WTC11 (cell line): ENCODE data around the gene DROSHA. TPM values are rescaled to one million over a fixed set of nuclear protein-coding genes. Genes with fewer than 3 reads are reported as not detected.

Source experiments
- ATAC-seq: fragments of 200-7000 bp; cut with Tn5 transposase; 2 replicates; pipeline ENCODE4 v1.10.0; 2021; ENCODE audit warnings: mild to moderate bottlenecking, moderate library complexity
- CTCF ChIA-PET: fragments of 300-600 bp; sonication (Branson Sonifier 250); formaldehyde crosslinking; loops from one replicate; lab custom pipeline; 2021; ENCODE audit warnings: antibody characterized with exemption; lab: Charles Lee
- POLR2A ChIA-PET: fragments of 350-600 bp; sonication (Branson Sonifier 250); formaldehyde crosslinking; loops from one replicate; lab custom pipeline; 2021; ENCODE audit warnings: antibody characterized with exemption; lab: Charles Lee
- DNase-seq: peaks from one replicate; pipeline ENCODE4 v3.0.0; 2021; ENCODE audit warnings: low spot score
- H3K27ac Mint-ChIP-seq: 2 replicates; pipeline ENCODE4 v1.8.0; 2021; ENCODE audit warnings: mixed read lengths
- H3K27me3 Mint-ChIP-seq: 2 replicates; pipeline ENCODE4 v1.8.0; 2021; ENCODE audit warnings: low read depth, mild to moderate bottlenecking, moderate library complexity, mixed read lengths
- H3K36me3 Mint-ChIP-seq: 2 replicates; pipeline ENCODE4 v1.8.0; 2021; ENCODE audit warnings: mixed read lengths
- H3K4me1 Mint-ChIP-seq: 2 replicates; pipeline ENCODE4 v1.8.0; 2022; ENCODE audit warnings: mixed read lengths
- H3K4me3 Mint-ChIP-seq: 2 replicates; pipeline ENCODE4 v1.8.0; 2021; ENCODE audit warnings: mild to moderate bottlenecking, moderate library complexity, mixed read lengths
- H3K9me3 Mint-ChIP-seq: 2 replicates; pipeline ENCODE4 v1.8.0; 2021; ENCODE audit warnings: mixed read lengths
- MYBL2 ChIP-seq: sonication (generic); formaldehyde crosslinking; IDR thresholded peaks from 2 replicates; pipeline ENCODE4 v1.8.1; 2023; ENCODE audit warnings: mild to moderate bottlenecking, moderate library complexity, missing genetic modification reagents
- OVOL2 ChIP-seq: fragments of 250-450 bp; sonication (Bioruptor Pico); IDR thresholded peaks from 2 replicates; pipeline ENCODE4 v1.9.0; 2021; ENCODE audit warnings: mild to moderate bottlenecking, borderline replicate concordance
- SMAD3 ChIP-seq: sonication (generic); formaldehyde crosslinking; IDR thresholded peaks from 2 replicates; pipeline ENCODE4 v1.8.0; 2022; ENCODE audit warnings: missing genetic modification reagents, mild to moderate bottlenecking, borderline replicate concordance
- SMAD4 ChIP-seq: sonication (generic); formaldehyde crosslinking; IDR thresholded peaks from 2 replicates; pipeline ENCODE4 v1.8.0; 2022; ENCODE audit warnings: mild to moderate bottlenecking, missing genetic modification reagents
- ZNF121 ChIP-seq: sonication (generic); formaldehyde crosslinking; IDR thresholded peaks from 2 replicates; pipeline ENCODE4 v1.8.0; 2023; ENCODE audit warnings: missing genetic modification reagents
- ZNF138 ChIP-seq: sonication (generic); formaldehyde crosslinking; conservative IDR thresholded peaks from 2 replicates; pipeline ENCODE4 v1.8.1; 2022; ENCODE audit warnings: mild to moderate bottlenecking, moderate library complexity, missing genetic modification reagents
- ZNF232 ChIP-seq: sonication (generic); formaldehyde crosslinking; IDR thresholded peaks from 2 replicates; pipeline ENCODE4 v1.8.0; 2022; ENCODE audit warnings: mild to moderate bottlenecking, missing genetic modification reagents
- ZNF423 ChIP-seq: fragments of 250-450 bp; sonication (Bioruptor Pico); IDR thresholded peaks from 2 replicates; pipeline ENCODE4 v2.1.2; 2022; ENCODE audit warnings: mild to moderate bottlenecking, moderate library complexity
- ZNF671 ChIP-seq: fragments of 250-450 bp; sonication (Bioruptor Pico); IDR thresholded peaks from 2 replicates; pipeline ENCODE4 v1.8.0; 2021; ENCODE audit warnings: mild to moderate bottlenecking
- total RNA-seq: library from RNA; stranded (reverse); gene quantifications from 3 replicates; pipeline ENCODE4 v1.2.3, GENCODE V29; 2021
- TF ChIP-seq, protein P1 (sequence below): sonication (generic); formaldehyde crosslinking; IDR thresholded peaks from 2 replicates; pipeline ENCODE4 v1.8.0; 2023; ENCODE audit warnings: missing genetic modification reagents, mild to moderate bottlenecking, borderline replicate concordance
- TF ChIP-seq, protein P2 (sequence below): sonication (generic); formaldehyde crosslinking; conservative IDR thresholded peaks from 2 replicates; pipeline ENCODE4 v1.8.1; 2022; ENCODE audit warnings: mild to moderate bottlenecking, missing genetic modification reagents
- TF ChIP-seq, protein P3 (sequence below): sonication (generic); formaldehyde crosslinking; IDR thresholded peaks from 2 replicates; pipeline ENCODE4 v1.8.1; 2022; ENCODE audit warnings: low read depth, missing genetic modification reagents, borderline replicate concordance
- TF ChIP-seq, protein P4 (sequence below): sonication (generic); formaldehyde crosslinking; IDR thresholded peaks from 2 replicates; pipeline ENCODE4 v1.8.0; 2022; ENCODE audit warnings: mild to moderate bottlenecking, missing genetic modification reagents
- TF ChIP-seq, protein P5 (sequence below): sonication (generic); formaldehyde crosslinking; IDR thresholded peaks from 2 replicates; pipeline ENCODE4 v1.8.0; 2022; ENCODE audit warnings: mild to moderate bottlenecking, missing genetic modification reagents
- TF ChIP-seq, protein P6 (sequence below): sonication (generic); formaldehyde crosslinking; IDR thresholded peaks from 2 replicates; pipeline ENCODE4 v1.8.0; 2022; ENCODE audit warnings: mild to moderate bottlenecking, missing genetic modification reagents
- TF ChIP-seq, protein P7 (sequence below): sonication (generic); formaldehyde crosslinking; IDR thresholded peaks from 2 replicates; pipeline ENCODE4 v1.8.0; 2023; ENCODE audit warnings: missing genetic modification reagents

Gene DROSHA
- total RNA-seq, 1 experiment from 2014 or later, result 125 TPM

DNA sequence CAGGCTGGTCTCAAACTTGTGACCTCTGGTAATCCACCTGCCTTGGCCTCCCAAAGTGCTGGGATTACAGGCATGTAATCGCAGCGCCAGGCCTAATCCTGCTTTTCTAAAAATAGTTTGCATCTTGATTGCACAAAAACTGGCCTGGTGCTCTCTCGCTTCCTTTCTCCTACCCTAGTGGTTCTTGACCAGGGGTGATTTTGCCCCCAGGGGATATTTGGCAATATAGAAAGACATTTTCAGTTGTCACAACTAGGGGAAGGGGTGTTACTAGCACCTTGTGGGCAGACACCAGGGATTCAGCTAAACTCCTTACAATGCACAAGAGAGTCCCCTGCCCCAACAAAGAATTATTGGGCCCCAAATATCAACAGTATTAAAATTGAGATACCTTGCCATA is 139.8 kb downstream of the DROSHA start (continued):
- TF ChIP-seq, protein P1, sequence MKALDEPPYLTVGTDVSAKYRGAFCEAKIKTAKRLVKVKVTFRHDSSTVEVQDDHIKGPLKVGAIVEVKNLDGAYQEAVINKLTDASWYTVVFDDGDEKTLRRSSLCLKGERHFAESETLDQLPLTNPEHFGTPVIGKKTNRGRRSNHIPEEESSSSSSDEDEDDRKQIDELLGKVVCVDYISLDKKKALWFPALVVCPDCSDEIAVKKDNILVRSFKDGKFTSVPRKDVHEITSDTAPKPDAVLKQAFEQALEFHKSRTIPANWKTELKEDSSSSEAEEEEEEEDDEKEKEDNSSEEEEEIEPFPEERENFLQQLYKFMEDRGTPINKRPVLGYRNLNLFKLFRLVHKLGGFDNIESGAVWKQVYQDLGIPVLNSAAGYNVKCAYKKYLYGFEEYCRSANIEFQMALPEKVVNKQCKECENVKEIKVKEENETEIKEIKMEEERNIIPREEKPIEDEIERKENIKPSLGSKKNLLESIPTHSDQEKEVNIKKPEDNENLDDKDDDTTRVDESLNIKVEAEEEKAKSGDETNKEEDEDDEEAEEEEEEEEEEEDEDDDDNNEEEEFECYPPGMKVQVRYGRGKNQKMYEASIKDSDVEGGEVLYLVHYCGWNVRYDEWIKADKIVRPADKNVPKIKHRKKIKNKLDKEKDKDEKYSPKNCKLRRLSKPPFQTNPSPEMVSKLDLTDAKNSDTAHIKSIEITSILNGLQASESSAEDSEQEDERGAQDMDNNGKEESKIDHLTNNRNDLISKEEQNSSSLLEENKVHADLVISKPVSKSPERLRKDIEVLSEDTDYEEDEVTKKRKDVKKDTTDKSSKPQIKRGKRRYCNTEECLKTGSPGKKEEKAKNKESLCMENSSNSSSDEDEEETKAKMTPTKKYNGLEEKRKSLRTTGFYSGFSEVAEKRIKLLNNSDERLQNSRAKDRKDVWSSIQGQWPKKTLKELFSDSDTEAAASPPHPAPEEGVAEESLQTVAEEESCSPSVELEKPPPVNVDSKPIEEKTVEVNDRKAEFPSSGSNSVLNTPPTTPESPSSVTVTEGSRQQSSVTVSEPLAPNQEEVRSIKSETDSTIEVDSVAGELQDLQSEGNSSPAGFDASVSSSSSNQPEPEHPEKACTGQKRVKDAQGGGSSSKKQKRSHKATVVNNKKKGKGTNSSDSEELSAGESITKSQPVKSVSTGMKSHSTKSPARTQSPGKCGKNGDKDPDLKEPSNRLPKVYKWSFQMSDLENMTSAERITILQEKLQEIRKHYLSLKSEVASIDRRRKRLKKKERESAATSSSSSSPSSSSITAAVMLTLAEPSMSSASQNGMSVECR (CRISPR knock-in tag), result no peak
- no peak for TF ChIP-seq ZNF232 (CRISPR knock-in tag)

DNA sequence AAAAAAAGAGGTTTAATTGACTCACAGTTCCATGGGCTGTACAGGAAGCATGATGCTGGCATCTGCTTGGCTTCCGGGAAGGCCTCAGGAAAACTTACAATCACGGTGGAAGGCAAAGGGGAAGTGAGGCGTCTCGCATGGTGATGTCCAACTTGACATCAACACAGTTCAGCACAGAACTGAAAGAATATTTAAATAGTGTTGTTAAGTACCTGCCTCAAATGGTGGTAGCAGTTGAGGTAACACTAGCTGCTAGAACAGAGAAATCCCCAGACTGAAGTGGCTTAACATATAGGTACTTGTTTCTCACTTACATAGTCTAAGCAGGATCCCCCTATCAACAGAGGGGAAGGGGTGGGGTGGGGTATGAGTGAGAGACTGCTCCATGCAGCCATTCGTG is 141.6 kb downstream of the DROSHA start:
- peaks cover 38% of the 10 kb centered on the region for H3K9me3 Mint-ChIP-seq
- H3K27me3 Mint-ChIP-seq, result no peaks in the 10 kb centered on the region
- ChIA-PET CTCF (no interaction called here), POLR2A (no interaction called here)
- TF ChIP-seq ZNF671 (CRISPR knock-in tag), result no peak
- TF ChIP-seq MYBL2 (CRISPR knock-in tag), result no peak
- TF ChIP-seq ZNF121 (CRISPR knock-in tag), result no peak
- TF ChIP-seq, protein P2, sequence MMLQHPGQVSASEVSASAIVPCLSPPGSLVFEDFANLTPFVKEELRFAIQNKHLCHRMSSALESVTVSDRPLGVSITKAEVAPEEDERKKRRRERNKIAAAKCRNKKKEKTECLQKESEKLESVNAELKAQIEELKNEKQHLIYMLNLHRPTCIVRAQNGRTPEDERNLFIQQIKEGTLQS (CRISPR knock-in tag), result no peak
- no peak for TF ChIP-seq SMAD4
- TF ChIP-seq, protein P3, sequence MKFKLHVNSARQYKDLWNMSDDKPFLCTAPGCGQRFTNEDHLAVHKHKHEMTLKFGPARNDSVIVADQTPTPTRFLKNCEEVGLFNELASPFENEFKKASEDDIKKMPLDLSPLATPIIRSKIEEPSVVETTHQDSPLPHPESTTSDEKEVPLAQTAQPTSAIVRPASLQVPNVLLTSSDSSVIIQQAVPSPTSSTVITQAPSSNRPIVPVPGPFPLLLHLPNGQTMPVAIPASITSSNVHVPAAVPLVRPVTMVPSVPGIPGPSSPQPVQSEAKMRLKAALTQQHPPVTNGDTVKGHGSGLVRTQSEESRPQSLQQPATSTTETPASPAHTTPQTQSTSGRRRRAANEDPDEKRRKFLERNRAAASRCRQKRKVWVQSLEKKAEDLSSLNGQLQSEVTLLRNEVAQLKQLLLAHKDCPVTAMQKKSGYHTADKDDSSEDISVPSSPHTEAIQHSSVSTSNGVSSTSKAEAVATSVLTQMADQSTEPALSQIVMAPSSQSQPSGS (CRISPR knock-in tag), result no peak
- no peak for TF ChIP-seq ZNF138 (CRISPR knock-in tag)
- TF ChIP-seq, protein P4, sequence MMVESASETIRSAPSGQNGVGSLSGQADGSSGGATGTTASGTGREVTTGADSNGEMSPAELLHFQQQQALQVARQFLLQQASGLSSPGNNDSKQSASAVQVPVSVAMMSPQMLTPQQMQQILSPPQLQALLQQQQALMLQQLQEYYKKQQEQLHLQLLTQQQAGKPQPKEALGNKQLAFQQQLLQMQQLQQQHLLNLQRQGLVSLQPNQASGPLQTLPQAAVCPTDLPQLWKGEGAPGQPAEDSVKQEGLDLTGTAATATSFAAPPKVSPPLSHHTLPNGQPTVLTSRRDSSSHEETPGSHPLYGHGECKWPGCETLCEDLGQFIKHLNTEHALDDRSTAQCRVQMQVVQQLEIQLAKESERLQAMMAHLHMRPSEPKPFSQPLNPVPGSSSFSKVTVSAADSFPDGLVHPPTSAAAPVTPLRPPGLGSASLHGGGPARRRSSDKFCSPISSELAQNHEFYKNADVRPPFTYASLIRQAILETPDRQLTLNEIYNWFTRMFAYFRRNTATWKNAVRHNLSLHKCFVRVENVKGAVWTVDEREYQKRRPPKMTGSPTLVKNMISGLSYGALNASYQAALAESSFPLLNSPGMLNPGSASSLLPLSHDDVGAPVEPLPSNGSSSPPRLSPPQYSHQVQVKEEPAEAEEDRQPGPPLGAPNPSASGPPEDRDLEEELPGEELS (CRISPR knock-in tag), result no peak
- TF ChIP-seq OVOL2 (CRISPR knock-in tag), result no peak
- no peak for TF ChIP-seq SMAD3
- TF ChIP-seq ZNF423 (CRISPR knock-in tag), result no peak
- TF ChIP-seq, protein P5, sequence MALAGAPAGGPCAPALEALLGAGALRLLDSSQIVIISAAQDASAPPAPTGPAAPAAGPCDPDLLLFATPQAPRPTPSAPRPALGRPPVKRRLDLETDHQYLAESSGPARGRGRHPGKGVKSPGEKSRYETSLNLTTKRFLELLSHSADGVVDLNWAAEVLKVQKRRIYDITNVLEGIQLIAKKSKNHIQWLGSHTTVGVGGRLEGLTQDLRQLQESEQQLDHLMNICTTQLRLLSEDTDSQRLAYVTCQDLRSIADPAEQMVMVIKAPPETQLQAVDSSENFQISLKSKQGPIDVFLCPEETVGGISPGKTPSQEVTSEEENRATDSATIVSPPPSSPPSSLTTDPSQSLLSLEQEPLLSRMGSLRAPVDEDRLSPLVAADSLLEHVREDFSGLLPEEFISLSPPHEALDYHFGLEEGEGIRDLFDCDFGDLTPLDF, result no peak
- TF ChIP-seq, protein P6, sequence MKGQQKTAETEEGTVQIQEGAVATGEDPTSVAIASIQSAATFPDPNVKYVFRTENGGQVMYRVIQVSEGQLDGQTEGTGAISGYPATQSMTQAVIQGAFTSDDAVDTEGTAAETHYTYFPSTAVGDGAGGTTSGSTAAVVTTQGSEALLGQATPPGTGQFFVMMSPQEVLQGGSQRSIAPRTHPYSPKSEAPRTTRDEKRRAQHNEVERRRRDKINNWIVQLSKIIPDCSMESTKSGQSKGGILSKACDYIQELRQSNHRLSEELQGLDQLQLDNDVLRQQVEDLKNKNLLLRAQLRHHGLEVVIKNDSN, result no peak
- TF ChIP-seq, protein P7, sequence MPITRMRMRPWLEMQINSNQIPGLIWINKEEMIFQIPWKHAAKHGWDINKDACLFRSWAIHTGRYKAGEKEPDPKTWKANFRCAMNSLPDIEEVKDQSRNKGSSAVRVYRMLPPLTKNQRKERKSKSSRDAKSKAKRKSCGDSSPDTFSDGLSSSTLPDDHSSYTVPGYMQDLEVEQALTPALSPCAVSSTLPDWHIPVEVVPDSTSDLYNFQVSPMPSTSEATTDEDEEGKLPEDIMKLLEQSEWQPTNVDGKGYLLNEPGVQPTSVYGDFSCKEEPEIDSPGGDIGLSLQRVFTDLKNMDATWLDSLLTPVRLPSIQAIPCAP, result no peak
- no peak for ATAC-seq
- DNase-seq, result no peak
- H3K4me1 Mint-ChIP-seq, result 0 out of 2 replicates have a peak, but pooled peaks cover 2% of the 10 kb centered on the region
- H3K27ac Mint-ChIP-seq, result no peak overlapping the region
- peaks cover 33% of the 10 kb centered on the region for H3K36me3 Mint-ChIP-seq
- H3K4me3 Mint-ChIP-seq, result no peak overlapping the region
